ENCODE measurements around the gene GAS2L2.

- TF ChIP-seq EZH2 (IDR thresholded peaks at IDR 0.05; ENCODE audit: insufficient read depth, low read length) = no peak
- TF ChIP-seq, protein P1, sequence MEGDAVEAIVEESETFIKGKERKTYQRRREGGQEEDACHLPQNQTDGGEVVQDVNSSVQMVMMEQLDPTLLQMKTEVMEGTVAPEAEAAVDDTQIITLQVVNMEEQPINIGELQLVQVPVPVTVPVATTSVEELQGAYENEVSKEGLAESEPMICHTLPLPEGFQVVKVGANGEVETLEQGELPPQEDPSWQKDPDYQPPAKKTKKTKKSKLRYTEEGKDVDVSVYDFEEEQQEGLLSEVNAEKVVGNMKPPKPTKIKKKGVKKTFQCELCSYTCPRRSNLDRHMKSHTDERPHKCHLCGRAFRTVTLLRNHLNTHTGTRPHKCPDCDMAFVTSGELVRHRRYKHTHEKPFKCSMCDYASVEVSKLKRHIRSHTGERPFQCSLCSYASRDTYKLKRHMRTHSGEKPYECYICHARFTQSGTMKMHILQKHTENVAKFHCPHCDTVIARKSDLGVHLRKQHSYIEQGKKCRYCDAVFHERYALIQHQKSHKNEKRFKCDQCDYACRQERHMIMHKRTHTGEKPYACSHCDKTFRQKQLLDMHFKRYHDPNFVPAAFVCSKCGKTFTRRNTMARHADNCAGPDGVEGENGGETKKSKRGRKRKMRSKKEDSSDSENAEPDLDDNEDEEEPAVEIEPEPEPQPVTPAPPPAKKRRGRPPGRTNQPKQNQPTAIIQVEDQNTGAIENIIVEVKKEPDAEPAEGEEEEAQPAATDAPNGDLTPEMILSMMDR (IDR thresholded peaks at IDR 0.05; ENCODE audit: insufficient read depth, low read depth, low read length) = no peak
Observed at GRCh38 chr17:35716897-35717465, 36.1 kb downstream of the GAS2L2 start.

Data from astrocyte (in vitro differentiated cells and primary cell).